ENCODE measurements around the gene DCAF5.

DNA sequence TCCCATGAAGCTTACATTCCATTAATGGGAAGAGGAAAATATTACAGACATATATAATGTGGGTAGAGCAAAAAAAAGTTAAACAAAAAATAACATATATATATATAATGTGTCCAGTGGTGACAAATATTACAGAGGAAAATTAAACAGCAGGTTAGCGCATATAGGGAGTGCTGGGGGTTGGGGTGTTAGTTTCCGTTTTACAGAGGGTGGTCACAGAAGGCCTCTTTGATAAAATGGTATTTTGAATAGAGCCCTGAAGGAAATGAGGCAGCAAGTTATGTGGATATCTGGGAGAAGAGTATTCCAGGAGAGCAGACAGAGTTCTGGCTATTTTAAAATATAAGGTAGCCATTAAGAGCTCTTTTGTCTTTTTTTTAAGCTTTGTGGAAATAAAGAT lies 73.2 kb downstream of the DCAF5 start:
- no peak for TF ChIP-seq EZH2 (IDR thresholded peaks at IDR 0.05; ENCODE audit: borderline replicate concordance, insufficient read depth, low read depth, low read length, poor library complexity, severe bottlenecking)
- TF ChIP-seq, protein P1, sequence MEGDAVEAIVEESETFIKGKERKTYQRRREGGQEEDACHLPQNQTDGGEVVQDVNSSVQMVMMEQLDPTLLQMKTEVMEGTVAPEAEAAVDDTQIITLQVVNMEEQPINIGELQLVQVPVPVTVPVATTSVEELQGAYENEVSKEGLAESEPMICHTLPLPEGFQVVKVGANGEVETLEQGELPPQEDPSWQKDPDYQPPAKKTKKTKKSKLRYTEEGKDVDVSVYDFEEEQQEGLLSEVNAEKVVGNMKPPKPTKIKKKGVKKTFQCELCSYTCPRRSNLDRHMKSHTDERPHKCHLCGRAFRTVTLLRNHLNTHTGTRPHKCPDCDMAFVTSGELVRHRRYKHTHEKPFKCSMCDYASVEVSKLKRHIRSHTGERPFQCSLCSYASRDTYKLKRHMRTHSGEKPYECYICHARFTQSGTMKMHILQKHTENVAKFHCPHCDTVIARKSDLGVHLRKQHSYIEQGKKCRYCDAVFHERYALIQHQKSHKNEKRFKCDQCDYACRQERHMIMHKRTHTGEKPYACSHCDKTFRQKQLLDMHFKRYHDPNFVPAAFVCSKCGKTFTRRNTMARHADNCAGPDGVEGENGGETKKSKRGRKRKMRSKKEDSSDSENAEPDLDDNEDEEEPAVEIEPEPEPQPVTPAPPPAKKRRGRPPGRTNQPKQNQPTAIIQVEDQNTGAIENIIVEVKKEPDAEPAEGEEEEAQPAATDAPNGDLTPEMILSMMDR (IDR thresholded peaks at IDR 0.05) = no peak

Data from B cell (primary cell).